Mesothelial cell of epicardium (in vitro differentiated cells): ENCODE data around the gene MRPL40. TPM values are rescaled to one million over a fixed set of nuclear protein-coding genes. Genes with fewer than 3 reads are reported as not detected.

Source experiments
- DNase-seq, 2 experiments: peaks; one replicate each; pipeline ENCODE4 v3.0.0; 2021; ENCODE audit warnings: low spot score in 2 of 2; ENCODE audit not compliant: unreplicated experiment in 2 of 2
- H3K27ac Mint-ChIP-seq: 2 replicates; pipeline ENCODE4 v1.8.0; 2021; ENCODE audit warnings: mixed read lengths
- H3K27me3 Mint-ChIP-seq: 2 replicates; pipeline ENCODE4 v1.8.0; 2021; ENCODE audit warnings: low read depth, mixed read lengths
- H3K36me3 Mint-ChIP-seq: 2 replicates; pipeline ENCODE4 v1.8.0; 2021; ENCODE audit warnings: mixed read lengths
- H3K4me1 Mint-ChIP-seq: 2 replicates; pipeline ENCODE4 v1.8.0; 2021; ENCODE audit warnings: mixed read lengths
- H3K4me3 Mint-ChIP-seq: 2 replicates; pipeline ENCODE4 v1.8.0; 2021; ENCODE audit warnings: mild to moderate bottlenecking, moderate library complexity, mixed read lengths
- H3K9me3 Mint-ChIP-seq: 2 replicates; pipeline ENCODE4 v1.8.0; 2021; ENCODE audit warnings: mixed read lengths
- total RNA-seq: library from RNA; stranded (reverse); gene quantifications from 3 replicates; pipeline ENCODE4 v1.2.1, GENCODE V29; 2021
- TF ChIP-seq, protein P1 (sequence below): fragments of 200-600 bp; sonication (generic); IDR thresholded peaks from one replicate; pipeline ENCODE4 v1.5.0; 2021; ENCODE audit warnings: antibody characterized with exemption; ENCODE audit not compliant: unreplicated experiment

MRPL40 gene
- total RNA-seq, 1 donor from 2014 or later = 19.1 TPM

GRCh38 chr22:19480789-19481188 is 48.4 kb downstream of the MRPL40 start:
- Mint-ChIP-seq H3K4me1 (peaks cover 28% of the 10 kb centered on the region), H3K9me3 (no peaks in the 10 kb centered on the region), H3K27ac (no peak overlapping the region), H3K36me3 (no peaks in the 10 kb centered on the region), H3K27me3 (no peaks in the 10 kb centered on the region), H3K4me3 (peak overlapping the region; percentile 97)
- DNase-seq = no peak
- TF ChIP-seq, protein P1, sequence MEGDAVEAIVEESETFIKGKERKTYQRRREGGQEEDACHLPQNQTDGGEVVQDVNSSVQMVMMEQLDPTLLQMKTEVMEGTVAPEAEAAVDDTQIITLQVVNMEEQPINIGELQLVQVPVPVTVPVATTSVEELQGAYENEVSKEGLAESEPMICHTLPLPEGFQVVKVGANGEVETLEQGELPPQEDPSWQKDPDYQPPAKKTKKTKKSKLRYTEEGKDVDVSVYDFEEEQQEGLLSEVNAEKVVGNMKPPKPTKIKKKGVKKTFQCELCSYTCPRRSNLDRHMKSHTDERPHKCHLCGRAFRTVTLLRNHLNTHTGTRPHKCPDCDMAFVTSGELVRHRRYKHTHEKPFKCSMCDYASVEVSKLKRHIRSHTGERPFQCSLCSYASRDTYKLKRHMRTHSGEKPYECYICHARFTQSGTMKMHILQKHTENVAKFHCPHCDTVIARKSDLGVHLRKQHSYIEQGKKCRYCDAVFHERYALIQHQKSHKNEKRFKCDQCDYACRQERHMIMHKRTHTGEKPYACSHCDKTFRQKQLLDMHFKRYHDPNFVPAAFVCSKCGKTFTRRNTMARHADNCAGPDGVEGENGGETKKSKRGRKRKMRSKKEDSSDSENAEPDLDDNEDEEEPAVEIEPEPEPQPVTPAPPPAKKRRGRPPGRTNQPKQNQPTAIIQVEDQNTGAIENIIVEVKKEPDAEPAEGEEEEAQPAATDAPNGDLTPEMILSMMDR = no peak

DNA sequence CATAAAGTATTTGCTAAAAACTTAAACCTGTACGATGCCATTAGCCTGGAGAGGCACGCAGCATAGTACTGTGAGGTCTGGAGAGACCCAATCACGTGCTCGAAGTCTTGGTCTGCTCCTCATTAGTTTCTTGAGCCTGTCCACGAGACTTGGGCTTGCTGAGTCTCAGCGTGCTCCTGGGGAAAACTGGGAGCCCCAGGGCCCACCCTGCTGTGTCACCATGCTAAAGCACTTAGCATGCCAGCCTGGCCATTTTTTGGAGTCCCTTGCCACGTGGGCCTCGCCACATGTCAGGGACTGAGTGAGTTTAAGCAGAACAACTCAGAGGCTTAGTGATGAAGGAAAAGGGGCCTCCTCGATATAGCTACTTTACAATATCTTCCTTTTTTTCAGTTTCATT is 50.0 kb downstream of the MRPL40 start:
- Mint-ChIP-seq H3K27ac (no peak overlapping the region), H3K9me3 (no peaks in the 10 kb centered on the region)

DNA sequence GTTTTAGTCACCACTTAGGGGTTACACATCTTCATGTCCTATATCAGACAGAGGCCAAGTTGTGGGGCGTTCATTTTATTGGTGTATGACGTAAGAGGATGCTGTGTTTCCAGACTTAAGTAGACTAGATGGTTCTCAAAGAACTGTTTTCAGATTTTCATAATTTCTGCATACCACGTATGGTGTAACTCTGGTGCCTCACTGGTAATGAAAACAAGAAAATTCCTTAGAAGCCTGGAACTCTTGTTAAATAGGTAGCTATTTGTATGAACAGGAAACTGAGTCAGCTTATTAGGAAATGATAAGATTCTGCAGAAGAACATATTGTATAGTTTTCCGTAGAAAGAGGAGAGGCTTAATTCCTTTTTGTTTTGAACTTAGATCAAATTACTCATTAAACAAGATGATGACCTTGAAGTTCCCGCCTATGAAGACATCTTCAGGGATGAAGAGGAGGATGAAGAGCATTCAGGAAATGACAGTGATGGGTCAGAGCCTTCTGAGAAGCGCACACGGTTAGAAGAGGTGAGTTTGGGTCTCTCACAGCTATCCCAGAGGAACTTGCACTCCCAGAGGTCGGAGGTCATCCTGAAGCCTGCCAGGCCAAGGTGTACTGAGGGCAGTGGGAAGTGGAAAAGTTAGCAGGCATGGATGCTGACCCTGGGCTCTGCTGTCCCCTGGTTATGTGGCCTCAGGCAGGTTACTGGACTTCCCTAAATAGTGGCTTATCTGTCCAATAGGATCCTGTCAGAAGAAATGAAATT is 51.3 kb downstream of the MRPL40 start:
- Mint-ChIP-seq H3K27me3 (no peaks in the 10 kb centered on the region), H3K4me1 (peaks cover 14% of the 10 kb centered on the region), H3K36me3 (no peaks in the 10 kb centered on the region), H3K9me3 (no peaks in the 10 kb centered on the region), H3K27ac (no peak overlapping the region), H3K4me3 (no peak overlapping the region)
- no peak for DNase-seq
- TF ChIP-seq, protein P1 = no peak

More for the DNA sequence above, 50.0 kb downstream of the MRPL40 start:
- Mint-ChIP-seq H3K36me3 (no peaks in the 10 kb centered on the region), H3K4me1 (peaks cover 25% of the 10 kb centered on the region), H3K27me3 (no peaks in the 10 kb centered on the region), H3K4me3 (no peak overlapping the region)
- DNase-seq = no peak
- TF ChIP-seq, protein P1 = no peak

Other genes starting within 250 kb of the MRPL40 start
- gene CLTCL1, start 140.8 kb upstream of the MRPL40 start, total RNA-seq = 4.4 to 5.9 TPM (median 4.7 TPM) in 3 replicates
- 34.6 to 38.2 TPM (median 34.9 TPM) in 3 replicates for gene HIRA, start 812 bp upstream of the MRPL40 start, total RNA-seq
- gene C22orf39, start 15.2 kb downstream of the MRPL40 start, total RNA-seq = 33.4 to 36.8 TPM (median 34.0 TPM) in 3 replicates
- 38.8 to 45.0 TPM (median 43.2 TPM) in 3 replicates for gene UFD1, start 46.6 kb downstream of the MRPL40 start, total RNA-seq
- gene CDC45, start 47.4 kb downstream of the MRPL40 start, total RNA-seq = 12.2 to 15.3 TPM (median 12.5 TPM) in 3 replicates
- not detected in 3 replicates for gene CLDN5, start 91.9 kb downstream of the MRPL40 start, total RNA-seq